ENCODE measurements around the gene HYI.

DNA sequence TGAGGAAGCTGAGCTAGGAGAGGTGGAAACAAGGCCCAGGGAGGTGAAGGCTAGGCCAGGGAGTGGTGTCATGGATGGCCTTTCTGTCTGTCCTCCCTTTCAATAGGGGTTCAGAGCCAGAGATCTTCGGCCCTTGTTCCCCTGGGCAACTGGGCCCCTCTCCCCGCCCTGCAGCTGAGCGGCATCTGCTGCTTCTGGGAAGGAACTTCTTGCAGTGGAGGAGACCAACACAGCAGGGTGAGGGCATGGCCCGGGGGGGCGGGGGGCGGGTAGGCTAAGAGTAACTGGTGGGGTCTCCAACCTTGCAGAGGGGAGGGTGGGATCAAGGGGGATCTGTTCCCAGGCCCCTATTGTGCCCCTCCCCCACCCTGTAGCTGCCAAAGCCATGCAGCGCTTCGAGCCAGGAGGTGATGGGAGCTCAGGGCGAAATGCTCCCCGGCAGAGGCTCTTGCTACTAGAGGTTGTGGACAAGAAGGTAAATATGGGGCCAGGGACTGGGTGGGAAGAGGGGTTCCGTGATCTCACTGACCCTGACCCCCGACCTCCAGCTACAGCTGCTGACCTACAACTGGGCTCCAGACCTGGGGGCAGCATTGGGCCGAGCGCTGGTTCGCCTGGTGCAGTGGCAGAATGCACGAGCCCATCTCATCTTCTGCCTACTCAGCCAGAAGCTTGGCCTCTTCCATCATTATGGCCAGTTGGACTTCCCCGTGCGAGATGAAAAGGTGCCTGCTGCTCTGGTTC, 11.7 kb downstream of the HYI start:
- TF ChIP-seq POLR2AphosphoS5 (IDR thresholded peaks at IDR 0.05; ENCODE audit: low read depth, low read length) (no peak), POLR2A (IDR thresholded peaks at IDR 0.05; ENCODE audit: low read depth, low read length) (no peak), TAF1 (IDR thresholded peaks at IDR 0.05; ENCODE audit: low read depth, low read length) (no peak)

Data from GM12891 (cell line).